Measurements from ENCODE around the gene ICAM4.
"Not testable (repeated sequence)": the region's sequence is repeated elsewhere in the genome, so short reads cannot be mapped to it uniquely, and the experiment has no call there.

Gene ICAM4

GRCh38 chr19:10320602-10321416, 34.1 kb downstream of the ICAM4 start:
- no peak for DNase-seq

GRCh38 chr19:10321417-10321797, 34.7 kb downstream of the ICAM4 start:
- no peak for DNase-seq

GRCh38 chr19:10321874-10322835, 35.4 kb downstream of the ICAM4 start:
- no peak for DNase-seq

- no peak for DNase-seq
Measured at GRCh38 chr19:10325732-10326131, 39.0 kb downstream of the ICAM4 start.

GRCh38 chr19:10327793-10328192, 41.0 kb downstream of the ICAM4 start:
- DNase-seq = no peak

GRCh38 chr19:10328558-10329429, 42.0 kb downstream of the ICAM4 start:
- no peak for DNase-seq

GRCh38 chr19:10329555-10329954, 42.8 kb downstream of the ICAM4 start:
- no peak for DNase-seq

- no peak for DNase-seq
Measured at GRCh38 chr19:10332158-10332964, 45.6 kb downstream of the ICAM4 start.

- peak; percentile 78 for DNase-seq
Measured at GRCh38 chr19:10332965-10333757, 46.4 kb downstream of the ICAM4 start, which contains the start of gene RAVER1. Gene RAVER1 (minus strand): TSS chr19:10333529. CDS start chr19:10333507, 22 bp downstream.

- no peak for DNase-seq
Measured at GRCh38 chr19:10333758-10334587, 47.2 kb downstream of the ICAM4 start.

GRCh38 chr19:10334588-10335351, 48.0 kb downstream of the ICAM4 start:
- peak; percentile 27 for DNase-seq

GRCh38 chr19:10335352-10335985, 48.7 kb downstream of the ICAM4 start:
- DNase-seq = no peak

GRCh38 chr19:10336725-10337124, 50.0 kb downstream of the ICAM4 start:
- not testable (repeated sequence) for DNase-seq

Data from NCI-H748 treated with DMSO at 0.1 percent for 48 hours (cell line).